MCF 10A (cell line): ENCODE data around the gene DNAAF6. TPM values are rescaled to one million over a fixed set of nuclear protein-coding genes. Genes with fewer than 3 reads are reported as not detected.
A peak's percentile ranks its signal among the peaks of the same experiment; 100 is the strongest.
"Not testable (repeated sequence)": the region's sequence is repeated elsewhere in the genome, so short reads cannot be mapped to it uniquely, and the experiment has no call there.

Experiments
- Bru-seq: library from RNA; stranded (reverse); fragments of 400-500 nt; gene quantifications from one replicate; lab custom pipeline; 2021; lab: Mats Ljungman, UMichigan
- BruChase-seq, 2 experiments: library from RNA; stranded (reverse); fragments of 400-500 nt; gene quantifications; one replicate each; lab custom pipeline; 2021; lab: Mats Ljungman, UMichigan
- BruUV-seq: library from RNA; stranded (reverse); fragments of 400-500 nt; replicated peaks from 2 replicates; lab custom pipeline; 2021; lab: Mats Ljungman, UMichigan
- CTCF ChIA-PET: fragments of 300-600 bp; sonication (Branson Sonifier 250); formaldehyde crosslinking; extraction: SDS; loops from one replicate; lab custom pipeline; 2021; ENCODE audit warnings: antibody characterized with exemption, inconsistent platforms; lab: Yijun Ruan, JAX
- POLR2A ChIA-PET: fragments of 300-600, 350-650 bp; sonication (Branson Sonifier 250); formaldehyde crosslinking; extraction: SDS; loops from one replicate; lab custom pipeline; 2020; ENCODE audit warnings: antibody characterized with exemption, inconsistent platforms; lab: Yijun Ruan, JAX
- DNase-seq: peaks from one replicate; pipeline ENCODE4 v3.0.0-alpha.2; 2018; ENCODE audit not compliant: unreplicated experiment
- H3K27ac Mint-ChIP-seq: one replicate; pipeline ENCODE4 v1.8.0; 2022; ENCODE audit warnings: mild to moderate bottlenecking, low read depth, mixed read lengths; ENCODE audit not compliant: unreplicated experiment
- H3K27me3 Mint-ChIP-seq: one replicate; pipeline ENCODE4 v1.8.0; 2022; ENCODE audit warnings: mixed read lengths; ENCODE audit not compliant: insufficient read depth, unreplicated experiment
- H3K36me3 Mint-ChIP-seq: one replicate; pipeline ENCODE4 v1.8.0; 2022; ENCODE audit warnings: mild to moderate bottlenecking, moderate library complexity, mixed read lengths; ENCODE audit not compliant: insufficient read depth, unreplicated experiment
- H3K4me1 Mint-ChIP-seq: one replicate; pipeline ENCODE4 v1.8.0; 2022; ENCODE audit warnings: mixed read lengths; ENCODE audit not compliant: insufficient read depth, unreplicated experiment
- H3K4me3 Mint-ChIP-seq: one replicate; pipeline ENCODE4 v1.8.0; 2022; ENCODE audit warnings: mild to moderate bottlenecking, moderate library complexity, mixed read lengths; ENCODE audit not compliant: unreplicated experiment
- H3K9me3 Mint-ChIP-seq: one replicate; pipeline ENCODE4 v1.8.0; 2022; ENCODE audit warnings: mixed read lengths; ENCODE audit not compliant: unreplicated experiment
- intact Hi-C: fragments of 100-400 bp; cut with micrococcal nuclease; formaldehyde crosslinking; loops from 2 replicates; pipeline ENCODE4 v1.14.1; 2022
- long read RNA-seq: library from polyadenylated mRNA; stranded (forward); transcript quantifications from one replicate; pipeline ENCODE4 v2.0.0, GENCODE V29; 2022
- total RNA-seq: library from RNA; stranded (reverse); gene quantifications from 2 replicates; pipeline ENCODE4 v1.2.3, GENCODE V29; 2022
- TF ChIP-seq, protein P1 (sequence below): fragments of 200-600 bp; IDR thresholded peaks from one replicate; pipeline ENCODE4 v1.8.0; 2022; ENCODE audit warnings: antibody characterized with exemption, mild to moderate bottlenecking; ENCODE audit not compliant: unreplicated experiment

DNAAF6 gene
- not detected in 2 replicates for total RNA-seq
- Bru-seq, nascent RNA, result percentile 6 among the genes with signal in this experiment
- not detected for BruChase-seq, experiment 1, labeled RNA remaining after a 6-hour chase
- percentile 3 among the genes with signal in this experiment for BruChase-seq, experiment 2, labeled RNA remaining after a 2-hour chase
- long read RNA-seq, result 0 reads

DNA sequence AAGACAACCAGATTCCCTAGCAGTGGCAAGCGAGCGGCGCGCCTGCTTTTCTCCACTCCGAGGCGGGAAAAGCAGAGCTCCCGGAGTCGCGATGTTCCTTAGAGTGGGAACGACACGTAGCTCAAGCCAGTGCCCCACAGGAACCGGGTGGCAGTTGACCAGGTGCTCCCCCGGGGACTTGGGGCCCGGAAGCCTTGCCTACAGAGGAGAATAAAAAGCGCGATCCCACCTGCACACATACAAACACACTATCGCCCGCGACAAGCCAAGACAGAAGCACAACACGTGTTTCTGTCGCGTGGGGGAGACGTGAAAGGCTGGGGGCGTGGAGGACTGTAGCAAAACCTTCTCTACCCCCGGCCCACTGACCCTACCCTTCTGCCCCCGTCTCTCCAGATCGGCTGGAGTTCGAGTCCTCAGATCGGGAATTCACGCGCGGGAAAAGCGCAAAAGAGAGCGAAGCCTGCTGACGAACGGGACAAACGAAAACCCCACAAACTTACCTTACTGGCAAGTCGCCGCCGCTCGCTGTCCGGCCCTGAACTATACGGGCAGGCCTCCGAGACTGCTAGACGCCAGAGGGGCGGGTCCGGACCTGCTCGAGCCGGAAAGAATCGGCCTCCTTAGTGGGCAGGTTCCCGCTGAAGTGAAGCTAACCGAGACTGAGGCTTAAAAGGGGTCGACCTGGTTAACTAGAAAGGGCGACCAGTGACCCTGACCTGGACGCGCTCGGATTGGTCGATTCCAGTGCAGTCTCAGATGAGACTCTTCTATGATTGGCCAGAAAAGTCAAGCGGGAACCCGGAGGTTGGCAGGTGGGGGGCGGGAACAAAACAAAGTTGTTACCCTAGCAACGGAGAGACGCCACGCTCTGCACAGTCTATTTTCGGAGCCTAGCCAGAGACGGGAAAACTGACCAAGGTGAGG is at the start of gene DNAAF6, which contains the start of gene NUP62CL:
TSS of gene DNAAF6 (plus strand) at position 842 of the 927 bp plus-strand sequence. CDS start 6,265 bp downstream, outside the sequence.
TSS of gene NUP62CL (minus strand) at position 664 of the 927 bp plus-strand sequence. CDS start 31,287 bp downstream, outside the sequence.
- TF ChIP-seq, protein P1, sequence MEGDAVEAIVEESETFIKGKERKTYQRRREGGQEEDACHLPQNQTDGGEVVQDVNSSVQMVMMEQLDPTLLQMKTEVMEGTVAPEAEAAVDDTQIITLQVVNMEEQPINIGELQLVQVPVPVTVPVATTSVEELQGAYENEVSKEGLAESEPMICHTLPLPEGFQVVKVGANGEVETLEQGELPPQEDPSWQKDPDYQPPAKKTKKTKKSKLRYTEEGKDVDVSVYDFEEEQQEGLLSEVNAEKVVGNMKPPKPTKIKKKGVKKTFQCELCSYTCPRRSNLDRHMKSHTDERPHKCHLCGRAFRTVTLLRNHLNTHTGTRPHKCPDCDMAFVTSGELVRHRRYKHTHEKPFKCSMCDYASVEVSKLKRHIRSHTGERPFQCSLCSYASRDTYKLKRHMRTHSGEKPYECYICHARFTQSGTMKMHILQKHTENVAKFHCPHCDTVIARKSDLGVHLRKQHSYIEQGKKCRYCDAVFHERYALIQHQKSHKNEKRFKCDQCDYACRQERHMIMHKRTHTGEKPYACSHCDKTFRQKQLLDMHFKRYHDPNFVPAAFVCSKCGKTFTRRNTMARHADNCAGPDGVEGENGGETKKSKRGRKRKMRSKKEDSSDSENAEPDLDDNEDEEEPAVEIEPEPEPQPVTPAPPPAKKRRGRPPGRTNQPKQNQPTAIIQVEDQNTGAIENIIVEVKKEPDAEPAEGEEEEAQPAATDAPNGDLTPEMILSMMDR, result no peak
- Mint-ChIP-seq H3K9me3 (peaks cover 8% of the 10 kb centered on the region), H3K4me1 (no peaks in the 10 kb centered on the region), H3K27ac (peak within 1 kb of the TSS; percentile 70), H3K4me3 (peak within 1 kb of the TSS; percentile 84), H3K36me3 (no peaks in the 10 kb centered on the region), H3K27me3 (peaks cover 11% of the 10 kb centered on the region)
- CTCF ChIA-PET, result no interaction called here
- intact Hi-C loops, result loop anchor here (5.0 kb wide), 2 partner anchors 89 to 104 kb away; partner anchors contain the start of gene RBM41
- POLR2A ChIA-PET, result interaction anchor here (1.0 to 1.6 kb wide), 4 partner anchors 12 to 87 kb away, joined by 3 to 11 read pairs (median 4); partner anchors contain the start of gene RBM41
- TSS peak; percentile 68 for BruUV-seq
- DNase-seq, result peak; percentile 75

DNA sequence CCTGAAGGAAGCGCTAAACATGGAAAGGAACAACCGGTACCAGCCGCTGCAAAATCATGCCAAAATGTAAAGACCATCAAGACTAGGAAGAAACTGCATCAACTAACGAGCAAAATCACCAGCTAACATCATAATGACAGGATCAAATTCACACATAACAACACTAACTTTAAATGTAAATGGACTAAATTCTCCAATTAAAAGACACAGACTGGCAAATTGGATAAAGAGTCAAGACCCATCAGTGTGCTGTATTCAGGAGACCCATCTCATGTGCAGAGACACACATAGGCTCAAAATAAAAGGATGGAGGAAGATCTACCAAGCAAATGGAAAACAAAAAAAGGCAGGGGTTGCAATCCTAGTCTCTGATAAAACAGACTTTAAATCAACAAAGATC is 48.8 kb upstream of the DNAAF6 start:
- H3K4me3 Mint-ChIP-seq, H3K9me3 Mint-ChIP-seq, H3K27ac Mint-ChIP-seq, H3K4me1 Mint-ChIP-seq, CTCF ChIA-PET, H3K27me3 Mint-ChIP-seq, BruUV-seq, POLR2A ChIA-PET, intact Hi-C loops, DNase-seq, H3K36me3 Mint-ChIP-seq: not testable (repeated sequence)

DNA sequence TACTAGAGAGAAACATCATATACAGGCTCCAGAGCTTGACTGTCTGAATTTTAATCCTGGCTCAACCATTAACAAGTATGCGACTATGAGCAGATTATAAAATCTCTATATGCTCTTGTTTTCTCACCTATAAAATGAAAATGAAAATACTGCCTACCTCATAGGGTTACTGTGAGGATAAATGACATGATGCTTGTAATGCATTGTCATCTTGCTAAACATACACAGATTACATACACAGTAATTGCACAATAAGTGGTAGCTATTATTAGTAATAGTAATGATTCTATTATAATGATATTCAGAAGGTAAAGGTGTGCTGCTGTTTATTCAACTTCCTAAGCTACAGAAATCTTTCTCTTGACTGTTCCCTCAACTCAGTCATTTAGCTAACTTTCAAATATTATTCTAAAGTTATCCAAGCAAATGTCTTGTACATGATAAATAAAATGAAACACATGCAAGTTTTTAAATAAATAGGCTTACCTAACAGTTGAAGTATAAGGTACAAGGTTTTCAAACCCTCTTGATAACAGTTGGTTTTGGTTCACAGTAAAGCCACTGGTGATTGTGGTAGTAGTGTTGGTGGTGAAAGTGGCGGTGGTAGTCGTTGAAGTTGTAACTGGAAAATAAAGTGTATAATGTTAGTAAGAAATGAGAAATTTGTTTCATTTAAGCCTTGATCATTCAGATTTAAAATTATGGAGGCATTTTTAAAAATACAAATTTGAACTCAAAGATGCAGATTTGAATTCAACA is 39.1 kb upstream of the DNAAF6 start:
- H3K27me3 Mint-ChIP-seq, result peaks cover 57% of the 10 kb centered on the region
- CTCF ChIA-PET, result no interaction called here
- H3K4me3 Mint-ChIP-seq, result no peak overlapping the region
- H3K27ac Mint-ChIP-seq, result no peak overlapping the region
- POLR2A ChIA-PET, result interaction anchor here (2.0 kb wide), 1 partner anchor 49 kb away, joined by 4 read pairs; the partner anchor contains the start of gene RBM41
- H3K9me3 Mint-ChIP-seq, result no peaks in the 10 kb centered on the region
- no peak for DNase-seq
- BruUV-seq, result no TSS peak
- H3K36me3 Mint-ChIP-seq, result no peaks in the 10 kb centered on the region
- TF ChIP-seq, protein P1, result no peak
- intact Hi-C loops, result no loop called here
- H3K4me1 Mint-ChIP-seq, result no peaks in the 10 kb centered on the region

DNA sequence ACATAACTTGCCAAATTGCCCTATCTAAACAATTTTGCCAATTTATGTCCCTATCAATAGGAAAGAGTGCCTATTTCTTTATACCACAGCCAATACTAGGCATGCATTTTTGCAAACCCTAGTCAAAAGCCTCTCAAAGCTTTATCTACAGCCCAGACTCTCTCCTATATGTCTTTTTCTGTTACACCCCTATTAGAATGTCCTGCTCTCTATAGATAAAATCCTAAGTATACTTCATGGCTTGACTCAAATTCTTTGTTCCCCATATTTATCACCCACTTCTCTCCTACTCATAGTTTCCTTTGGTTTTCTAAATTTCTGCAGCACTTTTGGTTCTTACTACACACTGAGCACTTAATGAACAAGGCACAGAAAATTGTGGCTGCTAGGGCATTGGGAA is 38.2 kb upstream of the DNAAF6 start:
- Mint-ChIP-seq H3K36me3 (no peaks in the 10 kb centered on the region), H3K4me1 (no peaks in the 10 kb centered on the region), H3K9me3 (no peaks in the 10 kb centered on the region), H3K27me3 (peaks cover 48% of the 10 kb centered on the region), H3K27ac (no peak overlapping the region), H3K4me3 (no peak overlapping the region)
- CTCF ChIA-PET, result interaction anchor here (0.6 kb wide), 1 partner anchor 609 kb away, joined by 3 read pairs; the partner anchor contains the start of gene NCBP2L
- DNase-seq, result no peak
- POLR2A ChIA-PET, result interaction anchor here (2.0 kb wide), 1 partner anchor 50 kb away, joined by 4 read pairs; the partner anchor contains the start of gene RBM41
- BruUV-seq, result no TSS peak
- TF ChIP-seq, protein P1, result no peak
- intact Hi-C loops, result no loop called here
